ENCODE measurements around the gene UBE2E2. TPM values are rescaled to one million over a fixed set of nuclear protein-coding genes. Genes with fewer than 3 reads are reported as not detected.

UBE2E2 gene
- total and polyA plus RNA-seq, 2 donors from 2014 or later = 40.9 to 61.7 TPM

DNA sequence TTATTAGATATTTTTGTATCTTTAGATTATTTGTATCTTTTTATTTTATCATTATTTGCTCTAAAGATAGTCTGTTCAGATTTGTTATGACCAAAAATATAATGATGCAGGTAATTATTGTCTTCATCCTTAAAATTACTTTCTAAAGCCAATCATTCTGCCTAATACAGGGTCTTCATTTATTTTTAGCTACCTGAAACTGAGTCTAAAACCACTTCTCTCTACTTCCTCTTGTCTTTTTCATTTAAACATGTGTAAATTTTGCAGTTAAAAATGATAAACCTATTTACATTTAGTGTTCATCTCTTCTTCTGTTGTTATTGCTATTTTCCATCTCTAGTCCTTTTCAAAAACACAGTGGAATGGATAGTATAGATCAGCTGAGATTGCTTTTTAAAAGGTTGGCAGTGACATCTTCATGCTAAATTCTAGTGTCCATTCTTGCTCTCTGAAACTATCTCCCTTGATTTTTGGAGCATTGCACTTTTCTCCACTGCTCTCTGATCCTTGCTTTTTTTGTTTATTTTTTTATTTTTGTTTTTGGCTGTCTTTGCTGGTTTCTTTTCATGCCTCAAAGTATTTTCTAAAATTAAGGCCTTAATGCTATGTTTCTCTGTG lies 91.8 kb downstream of the UBE2E2 start:
- Histone ChIP-seq H3K27ac (ENCODE audit: low read depth in 2 of 2, low read length in 2 of 2) (no peak overlapping the region), H3K9ac (ENCODE audit: low read length in 3 of 3) (no peak overlapping the region), H3K4me1 (ENCODE audit: control insufficient read depth in 2 of 3, insufficient read depth in 2 of 3, low read depth in 1 of 3, low read length in 3 of 3) (no peaks in the 10 kb centered on the region), H3K4me3 (ENCODE audit: low read length in 3 of 3) (no peak overlapping the region), H3K27me3 (ENCODE audit: control insufficient read depth, insufficient read depth, low read length) (no peaks in the 10 kb centered on the region), H3K36me3 (ENCODE audit: control insufficient read depth in 2 of 3, insufficient read depth in 3 of 3, low read length in 3 of 3) (no peaks in the 10 kb centered on the region), H3K9me3 (ENCODE audit: control insufficient read depth in 2 of 3, insufficient read depth in 1 of 3, low read length in 3 of 3) (no peaks in the 10 kb centered on the region)
- FAIRE-seq = no peak
- DNase-seq = no peak
- TF ChIP-seq CTCF (IDR thresholded peaks at IDR 0.05; ENCODE audit: borderline replicate concordance, extremely low read depth, insufficient read depth) = no peak
- intact Hi-C loops (cut with DNase I) = no loop called here

- no peak for DNase-seq
- no peak overlapping the region for H3K9ac ChIP-seq (ENCODE audit: low read length in 3 of 3)
- H3K4me1 ChIP-seq (ENCODE audit: control insufficient read depth in 2 of 3, insufficient read depth in 2 of 3, low read depth in 1 of 3, low read length in 3 of 3) = peaks cover 0 to 4% (median 3%) of the 10 kb centered on the region in 3 donors
- intact Hi-C loops (cut with DNase I) = no loop called here
- no peaks in the 10 kb centered on the region for H3K36me3 ChIP-seq (ENCODE audit: control insufficient read depth in 2 of 3, insufficient read depth in 3 of 3, low read length in 3 of 3)
- H3K4me3 ChIP-seq (ENCODE audit: low read length in 3 of 3) = no peak overlapping the region
- no peak for TF ChIP-seq CTCF (IDR thresholded peaks at IDR 0.05; ENCODE audit: borderline replicate concordance, extremely low read depth, insufficient read depth)
- H3K27ac ChIP-seq (ENCODE audit: low read depth in 2 of 2, low read length in 2 of 2) = no peak overlapping the region
- H3K9me3 ChIP-seq (ENCODE audit: control insufficient read depth in 2 of 3, insufficient read depth in 1 of 3, low read length in 3 of 3) = no peaks in the 10 kb centered on the region
- no peak for FAIRE-seq
- H3K27me3 ChIP-seq (ENCODE audit: control insufficient read depth, insufficient read depth, low read length) = no peaks in the 10 kb centered on the region
These were observed 98.7 kb downstream of the UBE2E2 start for GRCh38 chr3:23301819-23302218.

DNA sequence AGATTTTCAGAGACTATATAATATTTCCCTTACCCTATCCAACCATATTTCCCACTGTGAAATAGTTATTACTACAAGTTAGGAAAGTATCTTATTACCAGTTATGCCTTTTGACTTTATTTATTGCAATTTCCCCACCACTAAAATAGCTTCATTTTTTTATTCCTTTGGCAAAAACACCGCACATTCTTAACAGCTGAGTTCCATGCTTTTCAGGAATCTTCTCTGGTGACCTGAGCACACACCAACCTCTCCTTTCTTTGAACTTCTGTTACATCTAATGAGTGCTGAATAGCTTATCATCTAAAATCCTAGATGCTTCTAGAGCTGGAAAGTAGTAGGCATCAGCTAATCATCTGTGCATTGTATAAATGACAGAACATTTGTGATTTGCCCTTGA lies 99.1 kb downstream of the UBE2E2 start:
- no peak for DNase-seq
- FAIRE-seq = no peak
- intact Hi-C loops (cut with DNase I) = no loop called here

More for the DNA sequence above, 99.1 kb downstream of the UBE2E2 start:
- Histone ChIP-seq H3K9me3 (ENCODE audit: control insufficient read depth in 2 of 3, insufficient read depth in 1 of 3, low read length in 3 of 3) (no peaks in the 10 kb centered on the region), H3K27ac (ENCODE audit: low read depth in 2 of 2, low read length in 2 of 2) (no peak overlapping the region), H3K4me3 (ENCODE audit: low read length in 3 of 3) (no peak overlapping the region), H3K4me1 (ENCODE audit: control insufficient read depth in 2 of 3, insufficient read depth in 2 of 3, low read depth in 1 of 3, low read length in 3 of 3) (peaks cover 0 to 4% (median 3%) of the 10 kb centered on the region in 3 donors), H3K27me3 (ENCODE audit: control insufficient read depth, insufficient read depth, low read length) (no peaks in the 10 kb centered on the region), H3K36me3 (ENCODE audit: control insufficient read depth in 2 of 3, insufficient read depth in 3 of 3, low read length in 3 of 3) (no peaks in the 10 kb centered on the region), H3K9ac (ENCODE audit: low read length in 3 of 3) (no peak overlapping the region)
- TF ChIP-seq CTCF (IDR thresholded peaks at IDR 0.05; ENCODE audit: borderline replicate concordance, extremely low read depth, insufficient read depth) = no peak
